T-cell (primary cell): ENCODE measurements around the gene COL19A1. TPM values are rescaled to one million over a fixed set of nuclear protein-coding genes. Genes with fewer than 3 reads are reported as not detected.

Experiments used
- ATAC-seq, 4 experiments: fragments of 200-7000 bp in 3 of 4; fragments of 150-1000 bp in 1 of 4; cut with Tn5 transposase; replicated peaks in 1 of 4; 1 replicate in 3 of 4; 2 replicates in 1 of 4; pipeline ENCODE4 v1.10.0; 2021; ENCODE audit warnings: moderate library complexity in 3 of 4, mild to moderate bottlenecking in 2 of 4, moderate number of reproducible peaks in 1 of 4
- CTCF ChIA-PET, 2 donors: fragments of 300-600 bp; sonication (Branson Sonifier 250); formaldehyde crosslinking; loops; one replicate each; lab custom pipeline; 2022; ENCODE audit warnings: antibody characterized with exemption in 2 of 2; lab: Charles Lee
- POLR2A ChIA-PET, 2 donors: fragments of 300-600 bp; sonication (Branson Sonifier 250); formaldehyde crosslinking; loops; one replicate each; lab custom pipeline; 2022; ENCODE audit warnings: antibody characterized with exemption in 2 of 2; lab: Charles Lee
- DNase-seq, 35 experiments: peaks; one replicate each; pipeline versions ENCODE4 v3.0.0 to v3.0.0-alpha.2; 2013 to 2023
- H3K27ac ChIP-seq: one replicate; pipeline ENCODE4 v1.5.1; 2013; ENCODE audit warnings: low read length
- H3K27me3 ChIP-seq, 2 experiments: replicated peaks in 1 of 2; 1 replicate in 1 of 2; 2 replicates in 1 of 2; pipeline versions ENCODE4 v1.6.1 to v1.7.0; 2013; ENCODE audit warnings: low read length in 1 of 2, mixed read lengths in 1 of 2; ENCODE audit not compliant: control insufficient read depth in 2 of 2, insufficient read depth in 2 of 2; ENCODE audit errors: extremely low read depth in 1 of 2
- H3K36me3 ChIP-seq, 2 donors: 1 replicate in 1 of 2; 2 replicates in 1 of 2; pipeline versions ENCODE4 v1.6.1 to v1.7.0; 2013; ENCODE audit warnings: low read length in 1 of 2; ENCODE audit not compliant: control insufficient read depth in 2 of 2, insufficient read depth in 1 of 2; ENCODE audit errors: extremely low read depth in 1 of 2
- H3K4me1 ChIP-seq, 2 experiments: 1 replicate in 1 of 2; 2 replicates in 1 of 2; pipeline versions ENCODE4 v1.6.1 to v1.7.0; 2013; ENCODE audit warnings: low read length in 2 of 2, mixed read lengths in 1 of 2; ENCODE audit not compliant: insufficient read depth in 2 of 2, control insufficient read depth in 1 of 2; ENCODE audit errors: extremely low read depth in 1 of 2
- H3K4me3 ChIP-seq, 2 donors: 1 replicate in 1 of 2; 2 replicates in 1 of 2; pipeline versions ENCODE4 v1.5.1 to v1.7.0; 2013; ENCODE audit warnings: mild to moderate bottlenecking in 2 of 2, low read length in 1 of 2, moderate library complexity in 1 of 2; ENCODE audit not compliant: control insufficient read depth in 1 of 2; ENCODE audit errors: extremely low read depth in 1 of 2
- H3K9me3 ChIP-seq: 2 replicates; pipeline ENCODE4 v1.7.0; 2013
- H3K27ac Mint-ChIP-seq, 2 donors: one replicate each; pipeline ENCODE4 v1.8.0; 2020 to 2021; ENCODE audit warnings: mild to moderate bottlenecking in 2 of 2, mixed read lengths in 2 of 2
- H3K27me3 Mint-ChIP-seq, 2 donors: one replicate each; pipeline ENCODE4 v1.8.0; 2021 to 2022; ENCODE audit warnings: mixed read lengths in 2 of 2
- H3K36me3 Mint-ChIP-seq: one replicate; pipeline ENCODE4 v1.8.0; 2021; ENCODE audit warnings: mixed read lengths
- H3K4me1 Mint-ChIP-seq, 3 donors: one replicate each; pipeline ENCODE4 v1.8.0; 2020 to 2022; ENCODE audit warnings: mixed read lengths in 3 of 3, mild to moderate bottlenecking in 1 of 3
- H3K4me3 Mint-ChIP-seq, 3 donors: one replicate each; pipeline ENCODE4 v1.8.0; 2020 to 2022; ENCODE audit warnings: mild to moderate bottlenecking in 3 of 3, mixed read lengths in 3 of 3, moderate library complexity in 3 of 3
- H3K9me3 Mint-ChIP-seq, 3 donors: one replicate each; pipeline ENCODE4 v1.8.0; 2020 to 2022; ENCODE audit warnings: mixed read lengths in 3 of 3
- WGBS: methylation state at CpG from one replicate; pipeline ENCODE4 v1.1.5; 2013; ENCODE audit warnings: missing lambda C conversion rate; ENCODE audit not compliant: insufficient coverage; 5-methylcytosine and 5-hydroxymethylcytosine counted together
- total RNA-seq, 35 experiments: library from RNA in 6 of 35; stranded (reverse) in 6 of 35; fragments of 120-200 nt in 1 of 35; gene quantifications; one replicate each; pipeline versions ENCODE4 v1.2.1 to v1.2.4 and lab custom pipeline; 2013 to 2026

COL19A1 gene
- total RNA-seq, 5 donors from 2014 or later (not counting 1 experiment from before 2014, with no cell fraction given): 0.42 to 2.3 (median 0.55) TPM

GRCh38 chr6:70118670-70119069 is 252.3 kb downstream of the COL19A1 start:
- no peak overlapping the region for H3K4me3 Mint-ChIP-seq
- H3K9me3 ChIP-seq: no peaks in the 10 kb centered on the region

GRCh38 chr6:70119218-70119835 is 253.0 kb downstream of the COL19A1 start:
- Mint-ChIP-seq H3K4me1 (no peaks in the 10 kb centered on the region), H3K9me3 (no peaks in the 10 kb centered on the region), H3K36me3 (no peaks in the 10 kb centered on the region), H3K27ac (no peak overlapping the region), H3K4me3 (no peak overlapping the region), H3K27me3 (peaks cover 1 to 4% of the 10 kb centered on the region in 2 donors)
- no peak for DNase-seq
- Histone ChIP-seq H3K4me3 (no peak overlapping the region), H3K27me3 (no peaks in the 10 kb centered on the region), H3K36me3 (no peaks in the 10 kb centered on the region), H3K27ac (no peak overlapping the region), H3K9me3 (no peaks in the 10 kb centered on the region), H3K4me1 (no peaks in the 10 kb centered on the region)
- no CpG with 5 or more reads among the region's 7 CpGs for WGBS
- ChIA-PET POLR2A (no interaction called here), CTCF (no interaction called here)
- ATAC-seq: no peak

More at GRCh38 chr6:70118670-70119069, 252.3 kb downstream of the COL19A1 start:
- ChIA-PET CTCF (interaction anchor here in 1 of 2 donors (2.0 kb wide), 1 partner anchor 11 kb away, joined by 8 read pairs; no protein-coding TSS in a partner anchor), POLR2A (no interaction called here)
- DNase-seq (no peak), ATAC-seq (no peak)
- Histone ChIP-seq H3K27ac (no peak overlapping the region), H3K4me3 (no peak overlapping the region), H3K27me3 (no peaks in the 10 kb centered on the region), H3K4me1 (no peaks in the 10 kb centered on the region), H3K36me3 (no peaks in the 10 kb centered on the region)
- WGBS: no CpG with 5 or more reads among the region's 2 CpGs
- Mint-ChIP-seq H3K27ac (no peak overlapping the region), H3K4me1 (no peaks in the 10 kb centered on the region), H3K36me3 (no peaks in the 10 kb centered on the region), H3K9me3 (no peaks in the 10 kb centered on the region), H3K27me3 (peaks cover 1 to 4% of the 10 kb centered on the region in 2 donors)

DNA sequence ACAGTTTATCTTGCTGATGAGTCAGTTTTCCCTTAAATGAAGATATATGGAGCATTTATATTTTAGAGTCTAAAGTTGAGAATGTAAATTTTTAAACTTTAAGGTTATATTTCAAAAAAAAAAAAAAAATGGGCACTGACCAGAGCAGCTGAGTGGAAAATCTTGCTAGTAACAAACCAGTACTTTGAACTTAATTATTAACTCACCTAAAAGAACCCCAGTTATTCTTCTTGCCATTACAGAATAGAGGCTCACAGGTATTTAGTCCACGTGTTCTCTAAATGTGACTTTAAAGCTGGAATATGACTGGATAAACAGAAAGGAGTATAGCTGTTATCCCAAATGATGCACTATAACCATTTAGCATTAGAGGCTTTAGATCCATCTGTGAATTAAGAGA is 258.1 kb downstream of the COL19A1 start:
- no peaks in the 10 kb centered on the region for H3K36me3 ChIP-seq
- H3K9me3 ChIP-seq: no peaks in the 10 kb centered on the region
- Mint-ChIP-seq H3K9me3 (no peaks in the 10 kb centered on the region), H3K4me1 (no peaks in the 10 kb centered on the region), H3K36me3 (no peaks in the 10 kb centered on the region), H3K27me3 (peaks cover 2 to 4% of the 10 kb centered on the region in 2 donors), H3K4me3 (no peak overlapping the region), H3K27ac (no peak overlapping the region)
- no peak for ATAC-seq
- no CpG with 5 or more reads among the region's 1 CpG for WGBS
- no peak for DNase-seq
- H3K27me3 ChIP-seq: no peaks in the 10 kb centered on the region
- ChIA-PET POLR2A (no interaction called here), CTCF (no interaction called here)
- H3K27ac ChIP-seq: no peak overlapping the region
- no peaks in the 10 kb centered on the region for H3K4me1 ChIP-seq
- no peak overlapping the region for H3K4me3 ChIP-seq

DNA sequence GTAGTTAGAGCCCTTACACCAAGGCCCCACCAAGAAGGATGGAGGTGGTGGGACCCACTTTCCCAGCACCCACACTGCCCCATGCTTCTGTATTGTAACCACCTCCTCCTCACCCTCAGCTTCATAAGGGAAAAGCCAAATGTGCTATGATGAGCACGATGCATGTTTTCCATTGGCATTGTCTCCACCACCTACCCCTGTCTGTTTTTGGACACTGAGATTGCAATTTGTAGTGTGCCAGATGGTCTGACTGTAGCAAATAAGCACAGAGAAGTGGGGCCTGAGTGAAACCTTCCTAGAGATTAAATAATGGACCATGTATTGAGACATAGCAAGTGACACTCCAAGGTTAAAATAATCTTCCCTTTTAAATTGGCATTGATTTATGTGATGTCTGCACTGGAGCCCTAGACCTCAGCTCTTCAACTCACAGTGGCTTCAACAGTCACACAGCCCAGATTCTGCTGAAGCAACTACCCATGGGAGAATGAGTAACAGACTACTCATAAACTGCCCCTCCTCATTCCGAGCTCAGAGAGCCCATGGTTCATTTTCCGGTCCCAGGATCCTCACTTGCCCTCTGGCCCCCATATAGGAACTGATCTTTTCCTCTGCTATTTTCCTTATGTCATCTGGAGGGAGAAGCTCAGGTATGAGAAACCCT is 258.7 kb downstream of the COL19A1 start:
- Histone ChIP-seq H3K9me3 (no peaks in the 10 kb centered on the region), H3K27ac (no peak overlapping the region), H3K4me1 (no peaks in the 10 kb centered on the region), H3K27me3 (no peaks in the 10 kb centered on the region), H3K4me3 (no peak overlapping the region), H3K36me3 (no peaks in the 10 kb centered on the region)
- no peaks in the 10 kb centered on the region for H3K4me1 Mint-ChIP-seq
- no peaks in the 10 kb centered on the region for H3K9me3 Mint-ChIP-seq
- H3K27me3 Mint-ChIP-seq: peaks cover 2 to 4% of the 10 kb centered on the region in 2 donors
- no peak for ATAC-seq
- no peaks in the 10 kb centered on the region for H3K36me3 Mint-ChIP-seq
- POLR2A ChIA-PET: interaction anchor here (0.6 kb wide), 2 partner anchors 889 to 1184 kb away, joined by 3 read pairs; no protein-coding TSS in a partner anchor
- no peak overlapping the region for H3K27ac Mint-ChIP-seq
- no peak overlapping the region for H3K4me3 Mint-ChIP-seq
- CTCF ChIA-PET: interaction anchor here (0.5 to 0.8 kb wide), 2 partner anchors 9 to 253 kb away, joined by 3 to 4 read pairs; no protein-coding TSS in a partner anchor
- whole genome bisulfite sequencing: no CpG with 5 or more reads among the region's 3 CpGs
- DNase-seq: no peak

DNA sequence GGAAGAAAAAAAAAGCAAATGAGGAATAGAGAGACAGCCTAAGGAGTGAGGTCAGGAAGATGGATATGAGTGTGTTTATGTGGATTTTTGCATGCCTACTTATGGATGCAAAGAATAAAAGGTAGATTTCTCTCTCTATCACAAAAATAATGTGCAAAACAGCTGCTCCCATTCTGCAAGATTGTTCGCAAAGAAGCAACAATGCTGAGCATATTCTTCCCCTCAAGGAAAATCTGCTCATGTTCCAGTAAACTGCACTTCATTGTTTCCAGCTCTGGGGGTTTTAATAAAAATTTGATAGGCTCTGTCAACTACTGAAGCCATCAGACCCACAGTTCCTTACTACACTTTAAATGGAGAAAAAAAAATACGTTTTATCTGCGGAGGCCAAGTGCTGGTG is 259.2 kb downstream of the COL19A1 start:
- POLR2A ChIA-PET: interaction anchor here in 1 of 2 donors (0.6 kb wide), 1 partner anchor 1185 kb away, joined by 3 read pairs; no protein-coding TSS in a partner anchor
- no peaks in the 10 kb centered on the region for H3K4me1 Mint-ChIP-seq
- no peaks in the 10 kb centered on the region for H3K9me3 ChIP-seq
- H3K4me3 Mint-ChIP-seq: no peak overlapping the region
- no peak overlapping the region for H3K27ac ChIP-seq
- no peaks in the 10 kb centered on the region for H3K9me3 Mint-ChIP-seq
- H3K36me3 Mint-ChIP-seq: no peaks in the 10 kb centered on the region
- WGBS: no CpG with 5 or more reads among the region's 3 CpGs
- CTCF ChIA-PET: interaction anchor here in 1 of 2 donors (0.8 kb wide), 1 partner anchor 9 kb away, joined by 3 read pairs; no protein-coding TSS in a partner anchor
- peaks cover 2 to 4% of the 10 kb centered on the region in 2 donors for H3K27me3 Mint-ChIP-seq
- no peaks in the 10 kb centered on the region for H3K4me1 ChIP-seq
- H3K36me3 ChIP-seq: no peaks in the 10 kb centered on the region
- no peak overlapping the region for H3K27ac Mint-ChIP-seq
- DNase-seq: no peak
- H3K4me3 ChIP-seq: no peak overlapping the region
- no peak for ATAC-seq
- H3K27me3 ChIP-seq: peaks cover 0 to 3% of the 10 kb centered on the region in 2 experiments

DNA sequence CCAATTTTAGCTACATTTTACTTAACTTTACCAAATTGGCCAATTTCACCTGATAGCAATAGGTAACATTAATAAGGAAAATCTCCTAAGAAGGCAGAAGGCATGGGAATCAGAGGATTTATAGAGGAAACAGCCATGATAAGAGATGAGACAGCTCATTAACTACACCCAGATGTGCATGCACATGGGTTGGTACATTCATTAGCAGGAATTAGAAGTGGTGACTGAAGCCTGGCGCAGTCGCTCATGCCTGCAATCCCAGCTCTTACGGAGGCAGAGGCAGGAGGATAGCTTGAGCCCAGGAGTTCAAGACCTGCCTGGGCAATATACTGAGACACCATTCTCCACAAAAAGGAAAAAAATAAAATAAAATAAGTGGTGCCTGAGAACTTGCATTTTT is 263.0 kb downstream of the COL19A1 start:
- Histone ChIP-seq H3K27ac (no peak overlapping the region), H3K4me3 (no peak overlapping the region), H3K27me3 (peaks cover 0 to 3% of the 10 kb centered on the region in 2 experiments), H3K9me3 (no peaks in the 10 kb centered on the region), H3K36me3 (no peaks in the 10 kb centered on the region), H3K4me1 (no peaks in the 10 kb centered on the region)
- H3K4me1 Mint-ChIP-seq: no peaks in the 10 kb centered on the region
- DNase-seq (no peak), ATAC-seq (no peak)
- POLR2A ChIA-PET: interaction anchor here in 1 of 2 donors (0.6 kb wide), 1 partner anchor 29 kb away, joined by 3 read pairs; no protein-coding TSS in a partner anchor
- WGBS: no CpG with 5 or more reads among the region's 3 CpGs
- no peak overlapping the region for H3K27ac Mint-ChIP-seq
- H3K36me3 Mint-ChIP-seq: no peaks in the 10 kb centered on the region
- no peak overlapping the region for H3K4me3 Mint-ChIP-seq
- CTCF ChIA-PET: no interaction called here
- H3K9me3 Mint-ChIP-seq: no peaks in the 10 kb centered on the region
- H3K27me3 Mint-ChIP-seq: peaks cover 2 to 4% of the 10 kb centered on the region in 2 donors
